Measurements from ENCODE around the gene EYS.

DNA sequence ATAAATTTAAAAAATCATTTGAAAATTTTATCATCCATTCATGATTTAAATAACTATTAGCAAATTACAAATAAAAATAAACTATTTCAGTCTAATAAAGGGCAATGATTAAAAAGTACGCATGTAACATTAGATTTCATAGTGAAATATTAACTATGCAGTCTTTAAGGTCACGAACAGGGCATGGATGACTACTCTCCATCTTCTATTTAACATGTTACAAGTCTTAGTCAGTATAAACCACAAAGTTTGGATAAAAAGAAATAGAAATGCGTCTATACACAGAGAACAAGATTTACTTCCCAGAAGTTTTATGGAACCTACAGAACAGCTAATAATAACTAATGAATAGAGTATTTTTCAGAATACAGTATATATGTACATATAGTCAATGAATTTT is 1016.0 kb downstream of the EYS start:
- TF ChIP-seq, protein P1, sequence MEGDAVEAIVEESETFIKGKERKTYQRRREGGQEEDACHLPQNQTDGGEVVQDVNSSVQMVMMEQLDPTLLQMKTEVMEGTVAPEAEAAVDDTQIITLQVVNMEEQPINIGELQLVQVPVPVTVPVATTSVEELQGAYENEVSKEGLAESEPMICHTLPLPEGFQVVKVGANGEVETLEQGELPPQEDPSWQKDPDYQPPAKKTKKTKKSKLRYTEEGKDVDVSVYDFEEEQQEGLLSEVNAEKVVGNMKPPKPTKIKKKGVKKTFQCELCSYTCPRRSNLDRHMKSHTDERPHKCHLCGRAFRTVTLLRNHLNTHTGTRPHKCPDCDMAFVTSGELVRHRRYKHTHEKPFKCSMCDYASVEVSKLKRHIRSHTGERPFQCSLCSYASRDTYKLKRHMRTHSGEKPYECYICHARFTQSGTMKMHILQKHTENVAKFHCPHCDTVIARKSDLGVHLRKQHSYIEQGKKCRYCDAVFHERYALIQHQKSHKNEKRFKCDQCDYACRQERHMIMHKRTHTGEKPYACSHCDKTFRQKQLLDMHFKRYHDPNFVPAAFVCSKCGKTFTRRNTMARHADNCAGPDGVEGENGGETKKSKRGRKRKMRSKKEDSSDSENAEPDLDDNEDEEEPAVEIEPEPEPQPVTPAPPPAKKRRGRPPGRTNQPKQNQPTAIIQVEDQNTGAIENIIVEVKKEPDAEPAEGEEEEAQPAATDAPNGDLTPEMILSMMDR (IDR thresholded peaks at IDR 0.05; ENCODE audit: control extremely low read depth in 1 of 3, insufficient read depth in 1 of 3, low read depth in 1 of 3, low read length in 3 of 3) = no peak
- no peak for TF ChIP-seq EGR1 (IDR thresholded peaks at IDR 0.05; ENCODE audit: borderline replicate concordance, low read depth, low read length)
- TF ChIP-seq, protein P2, sequence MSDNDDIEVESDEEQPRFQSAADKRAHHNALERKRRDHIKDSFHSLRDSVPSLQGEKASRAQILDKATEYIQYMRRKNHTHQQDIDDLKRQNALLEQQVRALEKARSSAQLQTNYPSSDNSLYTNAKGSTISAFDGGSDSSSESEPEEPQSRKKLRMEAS (IDR thresholded peaks at IDR 0.05) = no peak
- no peak for TF ChIP-seq BCL11A (IDR thresholded peaks at IDR 0.05; ENCODE audit: low read depth in 2 of 2, low read length in 2 of 2)
- no peak for TF ChIP-seq EZH2 (IDR thresholded peaks at IDR 0.05; ENCODE audit: low read depth, low read length, severe bottlenecking)
- no peak for TF ChIP-seq ZNF274 (IDR thresholded peaks at IDR 0.05; ENCODE audit: borderline replicate concordance, extremely low read depth, low read length)

Measured in H1 (cell line).